HepG2 (cell line): ENCODE results near the gene MORF4L1. TPM values are rescaled to one million over a fixed set of nuclear protein-coding genes. Genes with fewer than 3 reads are reported as not detected.

ENCODE experiments used
- ATAC-seq: fragments of 200-7000 bp; cut with Tn5 transposase; 3 replicates; pipeline ENCODE4 v1.9.1; 2020; ENCODE audit warnings: mild to moderate bottlenecking, moderate library complexity
- BruUV-seq: library from RNA; stranded (reverse); fragments of 400-500 nt; replicated peaks from 2 replicates; lab custom pipeline; 2021; lab: Mats Ljungman, UMichigan
- CTCF ChIA-PET: fragments of 300-600 bp; formaldehyde crosslinking; extraction: SDS; loops from one replicate; lab custom pipeline; 2021; ENCODE audit warnings: low total read pairs, inconsistent platforms, low intra/inter-chr PET ratio; lab: Yijun Ruan, JAX
- POLR2A ChIA-PET: fragments of 350-600 bp; sonication (Branson Sonifier 250); formaldehyde crosslinking; loops from one replicate; lab custom pipeline; 2020; ENCODE audit warnings: antibody characterized with exemption, inconsistent platforms; lab: Yijun Ruan, JAX
- DNase-seq: peaks from one replicate; pipeline ENCODE4 v3.0.0-alpha.2; 2015; ENCODE audit warnings: low spot score
- FAIRE-seq: peaks from 3 replicates; lab custom pipeline; 2011; peaks lifted over from hg19 to GRCh38; lab: Jason Lieb, UNC
- H2AFZ ChIP-seq: one replicate; pipeline ENCODE4 v1.6.1; 2011; ENCODE audit warnings: low read length, inconsistent platforms
- H3K27ac ChIP-seq: fragments of 300-600 bp; 3 replicates; pipeline ENCODE4 v1.8.0; 2011; ENCODE audit warnings: mixed run types, mild to moderate bottlenecking, mixed read lengths, low read length, inconsistent platforms; ENCODE audit not compliant: insufficient read depth; ENCODE audit errors: extremely low read length
- H3K27me3 ChIP-seq, 2 experiments: fragments of 200-600 bp in 1 of 2; 2 replicates in 1 of 2; 3 replicates in 1 of 2; pipeline versions ENCODE4 v1.6.0 to v1.8.0; 2011; ENCODE audit warnings: low read length in 2 of 2, mild to moderate bottlenecking in 2 of 2, moderate library complexity in 2 of 2, inconsistent platforms in 1 of 2; ENCODE audit not compliant: insufficient read depth in 2 of 2, control insufficient read depth in 1 of 2
- H3K36me3 ChIP-seq, 2 experiments: fragments of 200-600 bp in 1 of 2; replicated peaks in 1 of 2; 2 replicates in 1 of 2; 3 replicates in 1 of 2; pipeline versions ENCODE4 v1.5.1 to v1.8.0; 2011; ENCODE audit warnings: low read length in 2 of 2, inconsistent platforms in 1 of 2; ENCODE audit not compliant: insufficient read depth in 2 of 2, control insufficient read depth in 1 of 2
- H3K4me1 ChIP-seq: 2 replicates; pipeline ENCODE4 v1.5.1; 2012; ENCODE audit warnings: low read length, inconsistent platforms; ENCODE audit not compliant: insufficient read depth
- H3K4me2 ChIP-seq: 2 replicates; pipeline ENCODE4 v1.6.0; 2011; ENCODE audit warnings: low read depth, low read length, inconsistent platforms
- H3K4me3 ChIP-seq, 3 experiments: fragments of 200-600 bp in 1 of 3; sonication (generic), shearing (Covaris generic) in 1 of 3; replicated peaks in 1 of 3; 2 replicates each; pipeline ENCODE4 v1.5.1; 2011 to 2016; ENCODE audit warnings: low read length in 3 of 3, inconsistent platforms in 2 of 3, low read depth in 2 of 3, mild to moderate bottlenecking in 2 of 3, control low read depth in 1 of 3, mixed read lengths in 1 of 3; ENCODE audit not compliant: insufficient read depth in 1 of 3
- H3K79me2 ChIP-seq: one replicate; pipeline ENCODE4 v1.6.1; 2011; ENCODE audit warnings: low read length, inconsistent platforms; ENCODE audit not compliant: insufficient read depth
- H3K9ac ChIP-seq: 2 replicates; pipeline ENCODE4 v1.6.0; 2011; ENCODE audit warnings: mild to moderate bottlenecking, low read depth, low read length, inconsistent platforms; ENCODE audit not compliant: insufficient read depth
- H3K9me3 ChIP-seq: 2 replicates; pipeline ENCODE4 v1.5.1; 2012; ENCODE audit warnings: mild to moderate bottlenecking, low read length
- H4K20me1 ChIP-seq: 2 replicates; pipeline ENCODE4 v1.6.0; 2011; ENCODE audit warnings: inconsistent platforms, mild to moderate bottlenecking, low read length, moderate library complexity; ENCODE audit not compliant: insufficient read depth
- AKNA ChIP-seq: sonication (generic); formaldehyde crosslinking; IDR thresholded peaks from 2 replicates; pipeline ENCODE4 v1.4.0; 2020; ENCODE audit warnings: missing genetic modification reagents, borderline replicate concordance
- MLXIP ChIP-seq: sonication (generic); formaldehyde crosslinking; IDR thresholded peaks from 2 replicates; pipeline ENCODE4 v1.9.0; 2021; ENCODE audit warnings: missing genetic modification reagents, borderline replicate concordance
- SAFB2 ChIP-seq: sonication (generic); formaldehyde crosslinking; IDR thresholded peaks from 2 replicates; pipeline ENCODE4 v1.5.1; 2020; ENCODE audit warnings: missing genetic modification reagents, low read depth, mild to moderate bottlenecking, borderline replicate concordance
- SRSF1 ChIP-seq: fragments of 200-400 bp; formaldehyde crosslinking; optimal IDR thresholded peaks from 2 replicates; pipeline ENCODE3; 2017; ENCODE audit warnings: mild to moderate bottlenecking, low read depth, low read length, moderate library complexity
- TCF7L2 ChIP-seq: IDR thresholded peaks from 2 replicates; pipeline ENCODE4 v1.6.1; 2011; ENCODE audit warnings: mild to moderate bottlenecking, low read depth, low read length, moderate library complexity
- ZKSCAN1 ChIP-seq: fragments of 150-350 bp; IDR thresholded peaks from 2 replicates; pipeline ENCODE4 v1.6.1; 2014; ENCODE audit warnings: low read length
- ZNF12 ChIP-seq: sonication (generic); formaldehyde crosslinking; IDR thresholded peaks from 2 replicates; pipeline ENCODE4 v1.5.0; 2020; ENCODE audit warnings: missing genetic modification reagents
- ZNF121 ChIP-seq: sonication (generic); formaldehyde crosslinking; IDR thresholded peaks from 2 replicates; pipeline ENCODE4 v1.5.0; 2020; ENCODE audit warnings: mild to moderate bottlenecking, missing genetic modification reagents
- WGBS: methylation state at CpG from one replicate; pipeline ENCODE4 v1.1.6; 2017; ENCODE audit warnings: low lambda C conversion rate; 5-methylcytosine and 5-hydroxymethylcytosine counted together
- in situ Hi-C: cut with HindIII; loops from 2 replicates; pipeline ENCODE4 v1.10.0; 2017; ENCODE audit warnings: low pct_unique_long_range_greater_than_20kb; ENCODE audit not compliant: extremely low pct_ligation_motif_present
- intact Hi-C: fragments of 100-400 bp; cut with micrococcal nuclease; formaldehyde crosslinking; loops from one replicate; pipeline ENCODE4 v1.10.0; 2022; ENCODE audit not compliant: unreplicated experiment
- polyA plus RNA-seq, 8 experiments: library from polyadenylated mRNA; depleted of rRNA in 3 of 8; stranded (reverse) in 7 of 8; unstranded in 1 of 8; fragments of >200 nt; fragmentation: Illumina TruSeq in 4 of 8; extraction: Trizol in 4 of 8; gene quantifications; 2 replicates each; pipeline versions ENCODE4 v1.2.1 to v1.2.3, GENCODE V29; 2011 to 2016; ENCODE audit warnings: low read depth in 4 of 8, missing spikeins in 1 of 8, mixed read lengths in 1 of 8; ENCODE audit not compliant: insufficient read depth in 1 of 8
- total RNA-seq, 5 experiments: library from RNA; depleted of rRNA; stranded (reverse); fragments of >200 nt; fragmentation: Illumina TruSeq; extraction: Trizol; gene quantifications; 2 replicates each; pipeline ENCODE4 v1.2.3, GENCODE V29; 2016; ENCODE audit warnings: low read depth in 1 of 5
- TF ChIP-seq, protein P1 (sequence below): sonication (generic); formaldehyde crosslinking; IDR thresholded peaks from 2 replicates; pipeline ENCODE4 v1.4.0; 2020; ENCODE audit warnings: missing genetic modification reagents
- TF ChIP-seq, protein P2 (sequence below): sonication (generic); formaldehyde crosslinking; IDR thresholded peaks from 2 replicates; pipeline ENCODE4 v1.5.0; 2020; ENCODE audit warnings: mild to moderate bottlenecking, missing genetic modification reagents
- TF ChIP-seq, protein P3 (sequence below): sonication (generic); formaldehyde crosslinking; IDR thresholded peaks from 2 replicates; pipeline ENCODE4 v1.4.0; 2020; ENCODE audit warnings: mild to moderate bottlenecking, missing genetic modification reagents

Gene MORF4L1
- total and polyA plus RNA-seq, 2 of the 13 experiments (the other 11 are each of a cell fraction or from before 2014, with no cell fraction given) = 218 to 219 TPM

DNA sequence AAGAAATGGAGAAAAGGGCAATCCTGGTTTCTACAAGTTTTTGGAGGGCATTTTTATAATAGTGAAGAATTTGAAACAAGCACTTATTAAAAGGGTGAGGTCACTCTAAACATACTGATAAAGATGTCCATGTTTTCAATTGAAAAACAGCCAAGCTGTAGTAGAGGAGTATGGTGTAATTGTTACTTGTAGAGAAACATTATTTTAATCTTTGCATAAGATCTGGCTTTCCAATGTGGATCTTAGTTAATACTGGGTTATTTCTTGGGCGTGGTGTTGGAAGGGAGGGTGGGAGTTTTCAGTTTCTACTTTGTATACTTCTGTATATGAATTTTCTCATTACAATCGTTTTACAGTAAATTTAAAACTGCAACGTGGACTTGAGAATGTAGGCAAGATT, 22.8 kb downstream of the MORF4L1 start (continued):
- TF ChIP-seq, protein P1, sequence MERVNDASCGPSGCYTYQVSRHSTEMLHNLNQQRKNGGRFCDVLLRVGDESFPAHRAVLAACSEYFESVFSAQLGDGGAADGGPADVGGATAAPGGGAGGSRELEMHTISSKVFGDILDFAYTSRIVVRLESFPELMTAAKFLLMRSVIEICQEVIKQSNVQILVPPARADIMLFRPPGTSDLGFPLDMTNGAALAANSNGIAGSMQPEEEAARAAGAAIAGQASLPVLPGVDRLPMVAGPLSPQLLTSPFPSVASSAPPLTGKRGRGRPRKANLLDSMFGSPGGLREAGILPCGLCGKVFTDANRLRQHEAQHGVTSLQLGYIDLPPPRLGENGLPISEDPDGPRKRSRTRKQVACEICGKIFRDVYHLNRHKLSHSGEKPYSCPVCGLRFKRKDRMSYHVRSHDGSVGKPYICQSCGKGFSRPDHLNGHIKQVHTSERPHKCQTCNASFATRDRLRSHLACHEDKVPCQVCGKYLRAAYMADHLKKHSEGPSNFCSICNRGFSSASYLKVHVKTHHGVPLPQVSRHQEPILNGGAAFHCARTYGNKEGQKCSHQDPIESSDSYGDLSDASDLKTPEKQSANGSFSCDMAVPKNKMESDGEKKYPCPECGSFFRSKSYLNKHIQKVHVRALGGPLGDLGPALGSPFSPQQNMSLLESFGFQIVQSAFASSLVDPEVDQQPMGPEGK (CRISPR knock-in tag) = no peak
- TF ChIP-seq, protein P2, sequence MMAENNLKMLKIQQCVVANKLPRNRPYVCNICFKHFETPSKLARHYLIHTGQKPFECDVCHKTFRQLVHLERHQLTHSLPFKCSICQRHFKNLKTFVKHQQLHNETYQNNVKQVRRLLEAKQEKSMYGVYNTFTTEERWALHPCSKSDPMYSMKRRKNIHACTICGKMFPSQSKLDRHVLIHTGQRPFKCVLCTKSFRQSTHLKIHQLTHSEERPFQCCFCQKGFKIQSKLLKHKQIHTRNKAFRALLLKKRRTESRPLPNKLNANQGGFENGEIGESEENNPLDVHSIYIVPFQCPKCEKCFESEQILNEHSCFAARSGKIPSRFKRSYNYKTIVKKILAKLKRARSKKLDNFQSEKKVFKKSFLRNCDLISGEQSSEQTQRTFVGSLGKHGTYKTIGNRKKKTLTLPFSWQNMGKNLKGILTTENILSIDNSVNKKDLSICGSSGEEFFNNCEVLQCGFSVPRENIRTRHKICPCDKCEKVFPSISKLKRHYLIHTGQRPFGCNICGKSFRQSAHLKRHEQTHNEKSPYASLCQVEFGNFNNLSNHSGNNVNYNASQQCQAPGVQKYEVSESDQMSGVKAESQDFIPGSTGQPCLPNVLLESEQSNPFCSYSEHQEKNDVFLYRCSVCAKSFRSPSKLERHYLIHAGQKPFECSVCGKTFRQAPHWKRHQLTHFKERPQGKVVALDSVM (CRISPR knock-in tag) = no peak
- TF ChIP-seq SRSF1 (no peak), ZKSCAN1 (no peak), ZNF12 (CRISPR knock-in tag) (no peak)

- H3K27me3 ChIP-seq = no peaks in the 10 kb centered on the region
- POLR2A ChIA-PET = no interaction called here
- FAIRE-seq (no peak), DNase-seq (no peak), ATAC-seq (no peak)
- BruUV-seq = no TSS peak
- CTCF ChIA-PET = no interaction called here
- H4K20me1 ChIP-seq = peaks cover 20% of the 10 kb centered on the region
- intact Hi-C loops = no loop called here
- 98% methylated on average over 4 of the region's 4 CpGs for WGBS
- in situ Hi-C loops = no loop called here
- H2AFZ ChIP-seq = no peak overlapping the region
- H3K36me3 ChIP-seq = peaks cover 3 to 76% of the 10 kb centered on the region in 2 experiments
- H3K4me2 ChIP-seq = no peak overlapping the region
- no peak overlapping the region for H3K27ac ChIP-seq
- H3K9me3 ChIP-seq = no peaks in the 10 kb centered on the region
- H3K4me1 ChIP-seq = no peaks in the 10 kb centered on the region
- H3K4me3 ChIP-seq = no peak overlapping the region
- H3K9ac ChIP-seq = no peak overlapping the region
- H3K79me2 ChIP-seq = peaks cover 2% of the 10 kb centered on the region
- no peak for TF ChIP-seq SAFB2 (CRISPR knock-in tag)
- TF ChIP-seq ZNF121 (CRISPR knock-in tag) = no peak
- TF ChIP-seq, protein P3, sequence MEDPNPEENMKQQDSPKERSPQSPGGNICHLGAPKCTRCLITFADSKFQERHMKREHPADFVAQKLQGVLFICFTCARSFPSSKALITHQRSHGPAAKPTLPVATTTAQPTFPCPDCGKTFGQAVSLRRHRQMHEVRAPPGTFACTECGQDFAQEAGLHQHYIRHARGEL = no peak
- TF ChIP-seq TCF7L2 = no peak
- no peak for TF ChIP-seq MLXIP (CRISPR knock-in tag)
- TF ChIP-seq AKNA (CRISPR knock-in tag) = no peak
Measured at GRCh38 chr15:78898540-78898939, 25.9 kb downstream of the MORF4L1 start.
